Measurements from ENCODE around the gene POLDIP3. TPM values are rescaled to one million over a fixed set of nuclear protein-coding genes. Genes with fewer than 3 reads are reported as not detected.

The POLDIP3 gene
- total and polyA plus RNA-seq, 8 donors: 21.6 to 60.8 (median 34.8) TPM

Small RNA genes lying within 50 kb of the gene (small RNA-seq; reads per million reads assigned to genes)
- 0 to 0.10 (median 0.03) reads per million in 4 donors for gene RN7SKP80
- 0 reads per million in 4 donors for gene RNU6-513P

Other genes starting within 250 kb of the POLDIP3 start
- gene NFAM1, start 182.5 kb downstream of the POLDIP3 start, total RNA-seq: 10 to 100 TPM in 1 of 5 donors, 1 to 10 TPM in 3, under 1 TPM in 1; 0.45 to 18.1 (median 2.8) TPM
- gene NFAM1, start 182.5 kb downstream of the POLDIP3 start, polyA plus RNA-seq: under 1 TPM; 0.15 to 0.56 (median 0.28) TPM
- gene RRP7A, start 95.1 kb downstream of the POLDIP3 start, total RNA-seq: 10 to 100 TPM; 14.2 to 32.4 (median 21.4) TPM
- gene RRP7A, start 95.1 kb downstream of the POLDIP3 start, polyA plus RNA-seq: 10 to 100 TPM in 2 of 3 donors, 1 to 10 TPM in 1; 9.3 to 29.0 (median 20.9) TPM
- 1 to 10 TPM in 4 of 5 donors, not detected in 1; 1.7 to 5.5 (median 4.5) TPM for gene SERHL2, start 60.9 kb downstream of the POLDIP3 start, total RNA-seq
- gene SERHL2, start 60.9 kb downstream of the POLDIP3 start, polyA plus RNA-seq: 1 to 10 TPM; 2.1 to 4.3 (median 3.3) TPM
- gene ATP5MGL, start 25.7 kb upstream of the POLDIP3 start, total RNA-seq: under 1 TPM in 1 of 5 donors, not detected in 4; 0.73 TPM
- not detected for gene ATP5MGL, start 25.7 kb upstream of the POLDIP3 start, polyA plus RNA-seq
- gene CYB5R3, start 34.5 kb upstream of the POLDIP3 start, total RNA-seq: 100 to 1,000 TPM in 2 of 5 donors, 10 to 100 TPM in 3; 33.6 to 156 (median 44.6) TPM
- 100 to 1,000 TPM in 1 of 3 donors, 10 to 100 TPM in 2; 75.6 to 116 (median 88.5) TPM for gene CYB5R3, start 34.5 kb upstream of the POLDIP3 start, polyA plus RNA-seq
- gene A4GALT, start 106.0 kb upstream of the POLDIP3 start, total RNA-seq: 10 to 100 TPM in 3 of 5 donors, 1 to 10 TPM in 2; 3.2 to 59.4 (median 13.3) TPM
- 10 to 100 TPM; 20.9 to 28.9 (median 23.9) TPM for gene A4GALT, start 106.0 kb upstream of the POLDIP3 start, polyA plus RNA-seq
- gene ARFGAP3, start 242.4 kb upstream of the POLDIP3 start, total RNA-seq: 10 to 100 TPM in 4 of 5 donors, 1 to 10 TPM in 1; 4.6 to 77.5 (median 40.6) TPM
- 10 to 100 TPM; 23.2 to 51.9 (median 39.2) TPM for gene ARFGAP3, start 242.4 kb upstream of the POLDIP3 start, polyA plus RNA-seq